Measurements from ENCODE around the gene TSSK3. TPM values are rescaled to one million over a fixed set of nuclear protein-coding genes. Genes with fewer than 3 reads are reported as not detected.
"Not testable (repeated sequence)": the region's sequence is repeated elsewhere in the genome, so short reads cannot be mapped to it uniquely, and the experiment has no call there.

TSSK3 gene
- total RNA-seq, 2 donors from 2014 or later: 1.2 TPM; not detected in 1

DNA sequence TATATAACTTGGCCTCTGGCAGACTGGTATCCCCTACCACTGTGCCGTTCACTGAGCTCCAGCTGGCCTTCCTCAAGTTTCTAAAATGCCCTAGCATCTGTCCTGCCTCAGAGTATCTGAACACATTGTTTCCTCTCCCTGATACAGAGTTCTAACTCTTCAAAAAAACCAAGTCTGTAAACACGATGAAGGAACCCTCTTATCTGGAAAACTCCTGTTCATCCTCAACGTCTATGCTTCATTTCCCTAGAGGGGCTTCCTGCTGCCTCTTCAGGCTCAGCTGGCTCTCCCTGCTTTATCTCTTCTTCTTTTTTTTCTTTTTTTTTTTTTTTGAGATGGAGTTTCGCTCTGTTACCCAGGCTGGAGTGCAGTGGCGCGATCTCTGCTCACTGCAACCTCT, 26.3 kb downstream of the TSSK3 start:
- Mint-ChIP-seq H3K36me3 (ENCODE audit: low read depth) (peaks cover 4% of the 10 kb centered on the region), H3K27ac (no peak overlapping the region), H3K27me3 (no peaks in the 10 kb centered on the region), H3K4me3 (no peak overlapping the region), H3K4me1 (peaks cover 16% of the 10 kb centered on the region)
- DNase-seq (no peak), ATAC-seq (no peak)
- H3K9me3 ChIP-seq (ENCODE audit: control insufficient read depth, low read length, poor library complexity, severe bottlenecking): no peaks in the 10 kb centered on the region

GRCh38 chr1:32390904-32391870, 28.8 kb downstream of the TSSK3 start:
- DNase-seq (no peak), ATAC-seq (no peak)
- Mint-ChIP-seq H3K4me1 (peaks cover 29% of the 10 kb centered on the region), H3K27ac (no peak overlapping the region), H3K36me3 (ENCODE audit: low read depth) (peaks cover 7% of the 10 kb centered on the region), H3K27me3 (no peaks in the 10 kb centered on the region), H3K4me3 (no peak overlapping the region)
- H3K9me3 ChIP-seq (ENCODE audit: control insufficient read depth, low read length, poor library complexity, severe bottlenecking): no peaks in the 10 kb centered on the region

DNA sequence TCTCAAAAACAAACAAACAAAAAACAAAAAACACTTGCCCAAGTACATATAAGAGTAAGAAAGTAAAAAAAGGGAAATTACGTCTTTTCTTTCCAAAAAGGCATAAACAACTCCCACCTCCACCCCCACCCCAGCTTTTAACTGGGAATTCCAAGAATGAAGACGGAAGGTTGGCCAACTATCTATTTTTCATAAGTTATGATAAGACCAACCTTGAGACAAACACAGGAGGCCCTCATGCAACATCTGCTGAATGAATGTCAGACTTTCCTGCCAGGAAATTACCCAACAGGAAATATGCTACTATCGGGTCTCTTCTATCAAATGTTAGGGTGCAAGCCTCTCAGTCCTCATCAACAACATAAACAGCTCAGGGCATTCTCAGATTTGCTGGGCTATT, 30.0 kb downstream of the TSSK3 start:
- H3K9me3 ChIP-seq (ENCODE audit: control insufficient read depth, low read length, poor library complexity, severe bottlenecking): no peaks in the 10 kb centered on the region
- Mint-ChIP-seq H3K27me3 (no peaks in the 10 kb centered on the region), H3K36me3 (ENCODE audit: low read depth) (peaks cover 5% of the 10 kb centered on the region), H3K4me1 (peaks cover 24% of the 10 kb centered on the region), H3K27ac (peak overlapping the region; percentile 39), H3K4me3 (peak overlapping the region; percentile 43)
- ATAC-seq: no peak
- no peak for DNase-seq

DNA sequence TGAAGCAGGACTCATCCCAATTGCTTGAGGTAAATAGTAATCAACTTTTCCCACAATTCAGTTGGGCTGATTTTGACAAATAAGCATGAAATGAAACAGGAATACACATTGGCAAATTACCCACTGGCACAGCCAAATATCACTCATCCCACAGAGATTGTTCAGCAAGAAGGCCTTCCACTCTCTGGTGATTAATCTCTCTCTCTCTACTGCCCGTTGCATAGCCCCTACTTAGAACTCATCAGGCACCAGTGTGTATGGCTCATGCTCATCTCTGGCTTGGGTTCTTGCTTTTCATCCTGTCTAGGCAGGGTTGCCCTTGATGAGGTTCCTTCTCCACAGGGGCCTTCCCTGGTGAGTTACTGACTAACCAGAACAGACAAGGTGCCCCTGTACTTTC, 30.8 kb downstream of the TSSK3 start:
- Mint-ChIP-seq H3K27ac (peak overlapping the region; percentile 99), H3K4me3 (peak overlapping the region; percentile 100), H3K27me3 (no peaks in the 10 kb centered on the region), H3K36me3 (ENCODE audit: low read depth) (peaks cover 5% of the 10 kb centered on the region), H3K4me1 (peaks cover 22% of the 10 kb centered on the region)
- no peak for ATAC-seq
- no peak for DNase-seq
- no peaks in the 10 kb centered on the region for H3K9me3 ChIP-seq (ENCODE audit: control insufficient read depth, low read length, poor library complexity, severe bottlenecking)

- H3K4me3 Mint-ChIP-seq: peak overlapping the region; percentile 100
- peaks cover 22% of the 10 kb centered on the region for H3K4me1 Mint-ChIP-seq
- H3K36me3 Mint-ChIP-seq (ENCODE audit: low read depth): peaks cover 5% of the 10 kb centered on the region
- no peaks in the 10 kb centered on the region for H3K9me3 ChIP-seq (ENCODE audit: control insufficient read depth, low read length, poor library complexity, severe bottlenecking)
- H3K27me3 Mint-ChIP-seq: no peaks in the 10 kb centered on the region
- DNase-seq (peak in 2 of 3 donors; percentile 23 to 35), ATAC-seq (peak; percentile 26)
- H3K27ac Mint-ChIP-seq: peak overlapping the region; percentile 99
Measured at GRCh38 chr1:32393832-32394140, 31.4 kb downstream of the TSSK3 start.

- Mint-ChIP-seq H3K27me3 (no peaks in the 10 kb centered on the region), H3K27ac (peak within 1 kb of the TSS; percentile 99)
Measured at GRCh38 chr1:32394141-32394889, 32.0 kb downstream of the TSSK3 start, which contains the start of gene BSDC1. Gene BSDC1, minus strand, starts transcription at chr1:32394441. Its CDS starts 27 bp downstream, at chr1:32394414.

GRCh38 chr1:32394890-32395432, 32.6 kb downstream of the TSSK3 start:
- peak overlapping the region; percentile 99 for H3K27ac Mint-ChIP-seq
- no peaks in the 10 kb centered on the region for H3K27me3 Mint-ChIP-seq
- H3K9me3 ChIP-seq (ENCODE audit: control insufficient read depth, low read length, poor library complexity, severe bottlenecking): no peaks in the 10 kb centered on the region
- ATAC-seq (no peak), DNase-seq (no peak)
- peaks cover 22% of the 10 kb centered on the region for H3K4me1 Mint-ChIP-seq
- peak overlapping the region; percentile 100 for H3K4me3 Mint-ChIP-seq
- peaks cover 5% of the 10 kb centered on the region for H3K36me3 Mint-ChIP-seq (ENCODE audit: low read depth)

More at GRCh38 chr1:32394141-32394889, 32.0 kb downstream of the TSSK3 start, which contains the start of gene BSDC1:
- Mint-ChIP-seq H3K36me3 (ENCODE audit: low read depth) (peaks cover 5% of the 10 kb centered on the region), H3K4me1 (peaks cover 22% of the 10 kb centered on the region), H3K4me3 (peak within 1 kb of the TSS; percentile 100)
- ATAC-seq: peak; percentile 98
- DNase-seq: peak; percentile 96 to 97 (median 96)
- no peaks in the 10 kb centered on the region for H3K9me3 ChIP-seq (ENCODE audit: control insufficient read depth, low read length, poor library complexity, severe bottlenecking)

DNA sequence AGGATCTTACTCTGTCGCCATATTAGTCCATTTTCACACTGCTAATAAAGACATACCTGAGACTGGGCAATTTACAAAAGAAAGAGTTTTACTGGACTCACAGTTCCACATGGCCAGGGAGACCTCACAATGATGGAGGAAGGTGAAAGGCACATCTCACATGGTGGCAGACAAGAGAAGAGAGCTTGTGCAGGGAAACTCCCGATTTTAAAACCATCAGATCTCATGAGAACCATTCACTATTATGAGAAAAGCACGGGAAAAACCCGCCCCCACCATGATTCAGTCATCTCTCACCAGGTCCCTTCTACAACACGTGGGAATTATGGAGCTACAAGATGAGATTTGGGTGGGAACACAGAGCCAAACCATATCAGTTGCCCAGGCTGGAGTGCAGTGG, 34.2 kb downstream of the TSSK3 start:
- Mint-ChIP-seq H3K27ac (peak overlapping the region; percentile 99), H3K4me1 (peaks cover 25% of the 10 kb centered on the region)
- H3K9me3 ChIP-seq (ENCODE audit: control insufficient read depth, low read length, poor library complexity, severe bottlenecking); H3K4me3 Mint-ChIP-seq; DNase-seq; H3K27me3 Mint-ChIP-seq; ATAC-seq; H3K36me3 Mint-ChIP-seq (ENCODE audit: low read depth): not testable (repeated sequence)

DNA sequence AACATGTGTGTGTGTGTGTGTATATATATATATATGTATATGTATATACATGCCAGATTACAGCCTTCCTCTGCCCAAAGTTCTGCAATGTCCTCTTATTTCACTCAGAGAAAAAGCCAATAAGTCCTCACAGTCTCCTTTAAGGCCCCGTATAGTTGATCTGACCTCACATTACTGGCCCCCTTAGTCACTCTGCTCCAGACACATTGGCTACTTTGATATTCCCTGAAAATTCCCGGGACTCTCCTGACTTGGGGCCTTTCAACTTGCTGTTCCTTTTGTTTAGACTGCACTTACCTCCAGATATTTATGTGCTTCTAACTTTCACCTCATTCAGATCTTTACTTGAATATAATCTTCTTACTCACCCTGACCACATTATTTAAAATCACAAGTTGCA, 36.1 kb downstream of the TSSK3 start:
- Mint-ChIP-seq H3K4me3 (no peak overlapping the region), H3K36me3 (ENCODE audit: low read depth) (peaks cover 3% of the 10 kb centered on the region), H3K4me1 (peaks cover 18% of the 10 kb centered on the region), H3K27me3 (no peaks in the 10 kb centered on the region), H3K27ac (no peak overlapping the region)
- no peaks in the 10 kb centered on the region for H3K9me3 ChIP-seq (ENCODE audit: control insufficient read depth, low read length, poor library complexity, severe bottlenecking)
- no peak for ATAC-seq
- no peak for DNase-seq

GRCh38 chr1:32399843-32400242, 37.5 kb downstream of the TSSK3 start:
- no peaks in the 10 kb centered on the region for H3K36me3 Mint-ChIP-seq (ENCODE audit: low read depth)
- H3K27ac Mint-ChIP-seq: no peak overlapping the region
- DNase-seq: no peak
- H3K4me1 Mint-ChIP-seq: peaks cover 6% of the 10 kb centered on the region
- no peak overlapping the region for H3K4me3 Mint-ChIP-seq
- no peaks in the 10 kb centered on the region for H3K27me3 Mint-ChIP-seq
- ATAC-seq: no peak
- no peaks in the 10 kb centered on the region for H3K9me3 ChIP-seq (ENCODE audit: control insufficient read depth, low read length, poor library complexity, severe bottlenecking)

DNA sequence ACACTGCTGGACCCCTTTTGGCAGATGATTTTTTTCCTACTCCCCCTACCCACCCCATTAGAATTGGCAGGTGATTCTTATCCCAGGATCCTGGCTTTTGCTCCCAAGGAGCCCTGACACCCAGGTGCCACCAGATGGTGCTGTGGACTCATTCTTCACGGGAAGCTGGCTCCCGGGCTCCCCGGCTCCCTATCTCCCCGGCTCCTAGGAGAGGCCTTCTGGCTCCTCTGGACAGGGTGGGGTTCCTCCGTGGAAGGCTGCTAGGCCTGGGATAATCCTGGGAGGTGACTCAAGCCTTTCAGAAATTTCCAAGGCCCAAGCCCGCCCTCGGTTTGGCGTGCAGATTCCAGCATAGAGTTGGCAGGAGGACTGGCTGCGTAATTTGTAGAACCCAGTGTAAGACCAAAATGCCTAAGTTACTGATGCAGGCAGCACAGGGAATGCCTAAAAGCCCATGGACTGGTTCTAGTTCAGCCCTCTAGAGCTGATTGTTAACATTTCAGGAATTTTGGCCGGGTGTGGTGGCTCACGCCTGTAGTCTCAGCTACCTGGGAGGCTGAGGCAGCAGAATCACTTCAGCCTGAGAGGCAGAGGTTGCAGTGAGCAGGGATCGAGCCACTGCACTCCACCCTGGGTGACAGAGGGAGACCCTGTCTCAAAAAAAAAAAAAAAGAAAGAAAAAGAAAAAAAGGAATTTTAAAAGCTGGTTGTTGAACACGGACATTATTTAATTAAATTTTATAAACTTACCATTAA, 38.7 kb downstream of the TSSK3 start:
- no peak overlapping the region for H3K27ac Mint-ChIP-seq
- H3K9me3 ChIP-seq (ENCODE audit: control insufficient read depth, low read length, poor library complexity, severe bottlenecking): no peaks in the 10 kb centered on the region
- H3K36me3 Mint-ChIP-seq (ENCODE audit: low read depth): no peaks in the 10 kb centered on the region
- peaks cover 2% of the 10 kb centered on the region for H3K4me1 Mint-ChIP-seq
- H3K4me3 Mint-ChIP-seq: no peak overlapping the region
- no peaks in the 10 kb centered on the region for H3K27me3 Mint-ChIP-seq
- ATAC-seq: peak; percentile 78
- peak; percentile 25 to 35 (median 29) for DNase-seq

GRCh38 chr1:32404946-32405345, 42.6 kb downstream of the TSSK3 start:
- peaks cover 2% of the 10 kb centered on the region for H3K4me1 Mint-ChIP-seq
- no peaks in the 10 kb centered on the region for H3K36me3 Mint-ChIP-seq (ENCODE audit: low read depth)

More at GRCh38 chr1:32404946-32405345, 42.6 kb downstream of the TSSK3 start:
- Mint-ChIP-seq H3K27ac (no peak overlapping the region), H3K4me3 (no peak overlapping the region), H3K27me3 (no peaks in the 10 kb centered on the region)
- DNase-seq (no peak), ATAC-seq (no peak)
- no peaks in the 10 kb centered on the region for H3K9me3 ChIP-seq (ENCODE audit: control insufficient read depth, low read length, poor library complexity, severe bottlenecking)

All from T-helper 17 cell (primary cell).